HepG2 (cell line): Measurements from ENCODE around the gene ATP5PB. TPM values are rescaled to one million over a fixed set of nuclear protein-coding genes. Genes with fewer than 3 reads are reported as not detected.

ENCODE experiments used
- ARNT ChIP-seq: fragments of 450-650 bp; IDR thresholded peaks from 2 replicates; pipeline ENCODE4 v1.6.1; 2017
- ATRX ChIP-seq: sonication (generic); formaldehyde crosslinking; IDR thresholded peaks from 2 replicates; pipeline ENCODE4 v1.4.0; 2020; ENCODE audit warnings: missing genetic modification reagents, borderline replicate concordance
- ELK4 ChIP-seq: sonication (generic); formaldehyde crosslinking; IDR thresholded peaks from 2 replicates; pipeline ENCODE4 v1.9.0; 2021; ENCODE audit warnings: missing genetic modification reagents, borderline replicate concordance
- EP300 ChIP-seq, 3 experiments: sonication (generic) in 1 of 3; formaldehyde crosslinking in 1 of 3; IDR thresholded peaks; 2 replicates each; pipeline versions ENCODE4 v1.5.1 to v1.6.1; 2011 to 2020; ENCODE audit warnings: low read depth in 2 of 3, low read length in 2 of 3, borderline replicate concordance in 1 of 3, improper control_type of control experiment in 1 of 3, mild to moderate bottlenecking in 1 of 3, missing genetic modification reagents in 1 of 3, moderate library complexity in 1 of 3
- GATA4 ChIP-seq: sonication (generic); IDR thresholded peaks from 2 replicates; pipeline ENCODE4 v1.6.1; 2016; ENCODE audit warnings: antibody characterized with exemption, low read depth, borderline replicate concordance
- GTF2F1 ChIP-seq: fragments of 150-350 bp; IDR thresholded peaks from 2 replicates; pipeline ENCODE4 v1.6.1; 2014; ENCODE audit warnings: low read length
- JARID2 ChIP-seq: sonication (generic); formaldehyde crosslinking; IDR thresholded peaks from 2 replicates; pipeline ENCODE4 v1.8.1; 2023; ENCODE audit warnings: missing genetic modification reagents, inconsistent platforms; ENCODE audit not compliant: insufficient replicate concordance
- MIXL1 ChIP-seq: IDR thresholded peaks from 2 replicates; pipeline ENCODE4 v1.6.1; 2016
- NFATC3 ChIP-seq: sonication (generic); formaldehyde crosslinking; IDR thresholded peaks from 2 replicates; pipeline ENCODE4 v1.5.1; 2020; ENCODE audit warnings: mild to moderate bottlenecking, missing genetic modification reagents
- PCBP2 ChIP-seq: fragments of 200-400 bp; formaldehyde crosslinking; optimal IDR thresholded peaks from 2 replicates; pipeline ENCODE3; 2018; ENCODE audit warnings: low read length, low read depth; ENCODE audit not compliant: poor library complexity, severe bottlenecking
- POGZ ChIP-seq: sonication (generic); formaldehyde crosslinking; IDR thresholded peaks from 2 replicates; pipeline ENCODE4 v1.4.0; 2020; ENCODE audit warnings: mild to moderate bottlenecking, missing genetic modification reagents
- RBFOX2 ChIP-seq: fragments of 200-400 bp; formaldehyde crosslinking; IDR thresholded peaks from 2 replicates; pipeline ENCODE4 v1.6.1; 2017; ENCODE audit warnings: low read depth, mild to moderate bottlenecking, low read length
- RFXAP ChIP-seq: sonication (generic); formaldehyde crosslinking; IDR thresholded peaks from 2 replicates; pipeline ENCODE4 v1.4.0; 2020; ENCODE audit warnings: missing genetic modification reagents, borderline replicate concordance
- SNRNP70 ChIP-seq: fragments of 200-400 bp; formaldehyde crosslinking; IDR thresholded peaks from 2 replicates; pipeline ENCODE4 v1.6.1; 2017; ENCODE audit warnings: mild to moderate bottlenecking, low read depth, low read length, moderate library complexity
- ZBTB3 ChIP-seq: sonication (generic); formaldehyde crosslinking; IDR thresholded peaks from 2 replicates; pipeline ENCODE4 v1.4.0; 2020; ENCODE audit warnings: low read depth, mild to moderate bottlenecking, moderate library complexity, missing genetic modification reagents, borderline replicate concordance
- ZNF142 ChIP-seq: sonication (generic); formaldehyde crosslinking; IDR thresholded peaks from 2 replicates; pipeline ENCODE4 v1.4.0; 2020; ENCODE audit warnings: missing genetic modification reagents
- ZNF343 ChIP-seq: sonication (generic); formaldehyde crosslinking; IDR thresholded peaks from 2 replicates; pipeline ENCODE4 v1.4.0; 2020; ENCODE audit warnings: mild to moderate bottlenecking, missing genetic modification reagents
- ZNF839 ChIP-seq: sonication (generic); formaldehyde crosslinking; IDR thresholded peaks from 2 replicates; pipeline ENCODE4 v1.4.0; 2020; ENCODE audit warnings: missing genetic modification reagents, mild to moderate bottlenecking, borderline replicate concordance
- ZNF850 ChIP-seq: sonication (generic); formaldehyde crosslinking; conservative IDR thresholded peaks from 2 replicates; pipeline ENCODE4 v1.9.0; 2021; ENCODE audit warnings: mild to moderate bottlenecking, missing genetic modification reagents
- polyA plus RNA-seq, 8 experiments: library from polyadenylated mRNA; depleted of rRNA in 3 of 8; stranded (reverse) in 7 of 8; unstranded in 1 of 8; fragments of >200 nt; fragmentation: Illumina TruSeq in 4 of 8; extraction: Trizol in 4 of 8; gene quantifications; 2 replicates each; pipeline versions ENCODE4 v1.2.1 to v1.2.3, GENCODE V29; 2011 to 2016; ENCODE audit warnings: low read depth in 4 of 8, missing spikeins in 1 of 8, mixed read lengths in 1 of 8; ENCODE audit not compliant: insufficient read depth in 1 of 8
- total RNA-seq, 5 experiments: library from RNA; depleted of rRNA; stranded (reverse); fragments of >200 nt; fragmentation: Illumina TruSeq; extraction: Trizol; gene quantifications; 2 replicates each; pipeline ENCODE4 v1.2.3, GENCODE V29; 2016; ENCODE audit warnings: low read depth in 1 of 5
- TF ChIP-seq, protein P1 (sequence below): sonication (generic); formaldehyde crosslinking; IDR thresholded peaks from 2 replicates; pipeline ENCODE4 v1.5.0; 2020; ENCODE audit warnings: mild to moderate bottlenecking, missing genetic modification reagents

Gene ATP5PB
- total and polyA plus RNA-seq, 2 of the 13 experiments (the other 11 are each of a cell fraction or from before 2014, with no cell fraction given): 297 to 541 TPM

- TF ChIP-seq, protein P1, sequence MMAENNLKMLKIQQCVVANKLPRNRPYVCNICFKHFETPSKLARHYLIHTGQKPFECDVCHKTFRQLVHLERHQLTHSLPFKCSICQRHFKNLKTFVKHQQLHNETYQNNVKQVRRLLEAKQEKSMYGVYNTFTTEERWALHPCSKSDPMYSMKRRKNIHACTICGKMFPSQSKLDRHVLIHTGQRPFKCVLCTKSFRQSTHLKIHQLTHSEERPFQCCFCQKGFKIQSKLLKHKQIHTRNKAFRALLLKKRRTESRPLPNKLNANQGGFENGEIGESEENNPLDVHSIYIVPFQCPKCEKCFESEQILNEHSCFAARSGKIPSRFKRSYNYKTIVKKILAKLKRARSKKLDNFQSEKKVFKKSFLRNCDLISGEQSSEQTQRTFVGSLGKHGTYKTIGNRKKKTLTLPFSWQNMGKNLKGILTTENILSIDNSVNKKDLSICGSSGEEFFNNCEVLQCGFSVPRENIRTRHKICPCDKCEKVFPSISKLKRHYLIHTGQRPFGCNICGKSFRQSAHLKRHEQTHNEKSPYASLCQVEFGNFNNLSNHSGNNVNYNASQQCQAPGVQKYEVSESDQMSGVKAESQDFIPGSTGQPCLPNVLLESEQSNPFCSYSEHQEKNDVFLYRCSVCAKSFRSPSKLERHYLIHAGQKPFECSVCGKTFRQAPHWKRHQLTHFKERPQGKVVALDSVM: peak; percentile 27; the same call in 1 of the 2 replicates
- no peak for TF ChIP-seq RBFOX2
- no peak for TF ChIP-seq NFATC3 (CRISPR knock-in tag)
- TF ChIP-seq PCBP2: no peak
- no peak for TF ChIP-seq MIXL1
- TF ChIP-seq SNRNP70: no peak
- no peak for TF ChIP-seq GATA4
- TF ChIP-seq RFXAP: no peak
- no peak for TF ChIP-seq GTF2F1
- no peak for TF ChIP-seq ZNF850 (CRISPR knock-in tag)
- no peak for TF ChIP-seq ELK4 (CRISPR knock-in tag)
- no peak for TF ChIP-seq JARID2 (CRISPR knock-in tag)
- no peak for TF ChIP-seq ATRX
- no peak for TF ChIP-seq EP300 (IDR thresholded peaks at IDR 0.05; ENCODE audit: low read depth in 2 of 2, low read length in 2 of 2)
- TF ChIP-seq EP300 (CRISPR knock-in tag; IDR thresholded peaks at IDR 0.05; ENCODE audit: borderline replicate concordance): no peak
- no peak for TF ChIP-seq ZNF343 (CRISPR knock-in tag)
- TF ChIP-seq ZBTB3 (CRISPR knock-in tag): no peak
- no peak for TF ChIP-seq ZNF839 (CRISPR knock-in tag)
- TF ChIP-seq ARNT: no peak
- TF ChIP-seq ZNF142 (CRISPR knock-in tag): no peak
- TF ChIP-seq POGZ (CRISPR knock-in tag): no peak
Measured at GRCh38 chr1:111448482-111448917, 764 bp upstream of the ATP5PB start (continued).
